Measurements from ENCODE around the gene PROK2.

Gene PROK2

GRCh38 chr3:71786217-71786549, 1.2 kb upstream of the PROK2 start:
- no peak for DNase-seq

- DNase-seq: no peak
Measured at GRCh38 chr3:71785532-71786216, 726 bp upstream of the PROK2 start.

DNA sequence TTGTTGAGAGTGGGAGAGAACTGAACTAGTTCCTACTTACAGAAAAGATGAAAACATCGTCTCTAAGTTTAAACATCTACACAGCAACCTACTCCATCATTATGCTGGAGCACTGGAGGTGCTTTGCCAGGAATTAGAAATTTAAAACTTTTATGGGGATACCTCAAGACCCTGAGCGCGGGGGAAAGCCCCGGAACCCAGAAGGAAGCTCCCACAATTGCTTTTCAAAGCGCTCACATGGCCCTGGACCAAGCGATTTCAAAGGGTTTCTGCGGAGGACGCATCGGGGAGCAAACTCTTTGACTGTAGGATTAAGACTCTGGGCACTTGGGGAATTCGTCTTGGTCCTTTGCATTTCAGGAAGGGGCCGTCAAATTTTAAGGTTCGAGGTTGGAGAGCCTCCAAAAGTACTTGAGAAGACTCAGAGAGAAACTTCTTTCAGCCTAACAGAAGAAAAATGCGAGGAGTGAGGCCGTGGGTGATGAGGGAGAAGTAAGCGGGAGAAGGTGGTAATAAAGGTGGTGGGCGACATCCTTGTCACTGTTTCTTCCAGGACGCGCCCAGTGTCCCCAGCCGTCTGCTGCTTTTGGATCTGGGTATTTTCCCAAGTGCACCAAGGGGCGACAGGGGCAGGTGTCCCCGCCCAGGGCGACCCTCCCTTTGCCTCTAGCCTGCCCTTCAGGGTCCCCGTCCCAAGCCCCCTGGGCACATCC, 591 bp downstream of the PROK2 start:
- peak in 2 of 3 donors; percentile 17 to 31 for DNase-seq

DNA sequence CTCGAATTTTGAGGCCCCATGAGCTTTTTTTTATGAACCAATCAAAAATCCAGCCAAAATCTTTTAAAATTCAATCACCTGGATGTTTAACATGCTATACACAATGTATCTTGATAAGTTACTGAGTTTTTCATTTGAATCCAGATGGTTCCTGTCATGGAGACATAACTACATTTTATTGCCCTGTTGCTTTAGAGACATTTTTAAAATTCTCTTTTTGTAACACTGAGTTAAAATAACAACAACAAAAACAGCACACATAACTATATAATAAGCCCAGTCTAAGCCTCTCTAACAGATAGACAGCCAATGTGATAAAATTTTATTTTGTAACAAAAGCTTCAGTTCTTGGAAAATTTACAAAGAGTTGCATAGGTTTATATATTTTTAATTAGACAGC, 1.8 kb downstream of the PROK2 start:
- DNase-seq: no peak

DNA sequence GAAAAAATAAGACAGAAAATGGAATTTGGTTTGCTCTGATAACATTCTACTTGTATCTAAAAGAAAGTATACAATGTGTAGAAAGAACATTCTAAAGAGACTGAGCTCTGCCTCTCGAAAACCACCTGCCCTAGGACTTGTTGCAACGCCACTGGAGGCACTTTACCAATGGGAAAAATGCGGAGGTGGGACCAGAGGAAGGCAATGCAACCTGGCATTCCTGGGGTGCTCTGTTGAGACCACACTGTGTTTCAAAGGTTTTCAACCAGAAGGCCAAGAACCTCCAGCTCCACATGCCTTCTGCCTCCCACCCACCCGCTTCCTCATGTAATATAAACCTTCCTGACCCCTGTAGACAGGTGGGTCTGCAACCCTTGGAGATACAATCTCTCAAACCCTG, 4.5 kb downstream of the PROK2 start:
- no peak for DNase-seq

DNA sequence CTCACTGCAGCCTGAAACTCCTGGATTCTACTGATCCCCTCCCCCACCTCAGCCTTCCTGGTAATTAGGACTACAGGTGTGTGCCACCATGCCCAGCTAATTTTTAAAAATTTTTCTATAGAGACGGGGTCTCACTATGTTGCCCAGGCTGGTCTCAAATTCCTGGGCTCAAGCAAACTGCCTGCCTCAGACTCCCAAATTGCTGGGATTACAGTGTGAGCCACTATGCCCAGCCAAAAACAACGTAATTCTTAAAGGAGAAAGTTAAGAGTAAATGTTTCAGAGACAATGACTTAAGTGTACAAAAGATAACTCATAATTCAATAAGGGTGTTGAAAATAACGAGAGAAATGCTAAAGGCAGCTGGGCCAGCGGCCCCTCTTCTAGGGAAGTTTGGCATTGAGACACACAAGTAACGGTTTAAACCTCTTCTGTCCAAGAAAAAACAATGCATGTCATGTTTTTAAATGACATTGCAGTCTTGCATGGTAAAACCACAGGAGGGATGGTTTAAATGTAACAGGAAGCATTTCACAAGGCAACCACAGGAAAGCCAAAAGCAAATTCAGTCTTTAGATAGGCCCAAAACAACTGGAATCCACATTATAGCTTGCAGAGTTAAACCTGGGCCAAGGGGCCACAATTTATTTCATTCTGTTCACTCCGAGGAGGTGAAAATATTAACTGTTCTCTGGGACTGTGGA, 5.1 kb downstream of the PROK2 start:
- DNase-seq: peak; percentile 36 to 49 (median 46)

DNA sequence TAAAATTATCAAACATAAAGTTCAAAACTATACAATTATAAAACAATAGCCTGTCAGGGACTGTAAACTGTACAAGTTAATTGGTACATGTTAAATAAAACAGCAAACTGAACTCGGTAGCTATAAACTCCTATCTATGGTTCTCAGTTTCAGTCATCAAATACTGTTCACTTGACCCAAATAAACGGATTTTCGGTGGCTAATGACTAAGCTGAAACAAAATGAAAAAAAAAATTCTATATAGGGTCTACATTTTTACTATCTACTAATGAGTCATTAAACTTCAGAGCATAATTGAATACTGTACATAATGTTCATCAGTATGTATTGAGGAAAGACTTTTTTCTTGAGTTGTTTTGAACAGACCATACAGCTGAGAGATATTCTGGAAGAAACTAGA, 6.6 kb downstream of the PROK2 start:
- DNase-seq: no peak

DNA sequence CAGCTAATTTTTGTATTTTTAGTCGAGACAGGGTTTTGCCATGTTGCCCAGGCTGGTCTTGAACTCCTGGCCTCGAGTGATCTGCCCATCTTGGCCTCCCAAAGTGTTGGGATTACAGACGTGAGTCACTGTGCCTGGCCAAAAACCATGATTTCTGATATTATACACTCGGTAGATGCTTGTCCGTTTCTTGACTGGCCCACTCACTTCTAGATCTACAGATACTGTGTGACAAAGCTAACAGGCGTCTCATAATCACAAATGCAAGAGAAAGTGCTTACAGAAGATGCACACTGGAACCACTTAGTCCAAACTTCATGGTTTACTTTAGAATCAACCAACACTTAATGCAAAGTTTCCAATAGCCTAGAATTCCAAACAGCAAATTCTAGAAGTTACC, 8.4 kb downstream of the PROK2 start:
- no peak for DNase-seq

GRCh38 chr3:71771884-71772283, 13.1 kb downstream of the PROK2 start:
- no peak for DNase-seq

DNA sequence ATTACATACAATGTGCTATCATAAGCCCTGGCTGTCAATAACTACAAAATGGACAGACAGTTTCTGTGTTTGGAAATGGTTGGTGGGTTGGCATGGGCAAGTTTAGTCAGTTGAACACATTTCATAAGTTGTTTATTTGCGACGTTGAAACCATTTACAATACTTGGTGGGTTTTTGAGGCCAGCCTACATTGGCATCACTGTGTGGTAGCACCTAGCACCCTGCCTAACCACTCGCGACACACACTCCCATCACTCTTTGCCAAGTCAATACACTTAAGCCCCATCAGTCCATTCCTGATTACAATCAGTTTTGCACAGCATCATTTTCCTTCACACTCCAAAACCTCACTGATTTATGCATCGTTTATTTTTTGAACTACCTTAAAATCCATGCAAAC, 13.8 kb downstream of the PROK2 start:
- no peak for DNase-seq

- DNase-seq: peak in 1 of 3 donors; percentile 17
Measured at GRCh38 chr3:71763426-71763825, 21.5 kb downstream of the PROK2 start.

DNA sequence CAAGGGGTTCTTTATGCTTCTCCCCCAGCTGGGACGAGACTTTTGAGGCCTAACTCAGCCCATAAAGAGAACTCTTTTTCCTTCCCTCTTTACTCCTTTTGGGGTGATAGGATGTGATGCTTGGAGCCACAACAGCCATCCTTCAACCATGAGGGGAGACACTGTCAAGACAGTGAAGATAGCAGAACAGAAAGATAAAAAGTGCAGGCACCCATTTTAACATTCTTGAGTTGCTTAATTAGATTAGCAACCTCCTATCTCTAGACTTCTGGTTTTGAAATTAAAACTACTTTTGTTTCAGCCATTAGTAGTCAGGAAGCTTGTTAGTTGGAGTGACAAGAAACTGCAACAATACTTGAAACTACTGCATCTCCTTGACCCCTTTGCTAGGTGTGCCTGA, 24.8 kb downstream of the PROK2 start:
- no peak for DNase-seq

GRCh38 chr3:71759401-71759800, 25.5 kb downstream of the PROK2 start:
- peak; percentile 59 to 76 (median 70) for DNase-seq

DNA sequence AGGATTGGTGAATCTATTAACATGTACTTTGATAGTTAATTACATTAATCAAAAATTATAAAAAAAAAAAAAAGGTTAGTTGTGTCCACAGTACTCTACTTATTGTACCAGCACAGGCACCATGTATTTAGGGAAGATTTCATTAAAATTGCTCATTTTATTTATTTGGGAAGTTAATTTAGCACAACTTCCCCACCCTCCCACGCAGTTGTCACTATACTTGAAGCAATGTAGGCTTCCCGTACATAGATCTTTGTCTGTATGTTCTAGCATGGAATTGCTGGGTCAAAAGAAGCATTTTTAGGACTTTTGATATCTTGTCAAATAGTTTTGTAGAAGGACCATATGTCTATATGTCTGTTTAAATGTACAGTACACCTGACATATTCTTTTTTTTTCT, 26.9 kb downstream of the PROK2 start:
- peak in 2 of 3 donors; percentile 61 to 64 for DNase-seq

- peak in 1 of 3 donors; percentile 26 for DNase-seq
Measured at GRCh38 chr3:71754610-71755253, 30.2 kb downstream of the PROK2 start.

GRCh38 chr3:71753701-71754609, 31.0 kb downstream of the PROK2 start, which contains the start of gene GPR27:
Gene GPR27 (plus strand): TSS chr3:71753855. CDS start chr3:71754050, 195 bp downstream.
- DNase-seq: peak; percentile 35 to 73 (median 56)

DNA sequence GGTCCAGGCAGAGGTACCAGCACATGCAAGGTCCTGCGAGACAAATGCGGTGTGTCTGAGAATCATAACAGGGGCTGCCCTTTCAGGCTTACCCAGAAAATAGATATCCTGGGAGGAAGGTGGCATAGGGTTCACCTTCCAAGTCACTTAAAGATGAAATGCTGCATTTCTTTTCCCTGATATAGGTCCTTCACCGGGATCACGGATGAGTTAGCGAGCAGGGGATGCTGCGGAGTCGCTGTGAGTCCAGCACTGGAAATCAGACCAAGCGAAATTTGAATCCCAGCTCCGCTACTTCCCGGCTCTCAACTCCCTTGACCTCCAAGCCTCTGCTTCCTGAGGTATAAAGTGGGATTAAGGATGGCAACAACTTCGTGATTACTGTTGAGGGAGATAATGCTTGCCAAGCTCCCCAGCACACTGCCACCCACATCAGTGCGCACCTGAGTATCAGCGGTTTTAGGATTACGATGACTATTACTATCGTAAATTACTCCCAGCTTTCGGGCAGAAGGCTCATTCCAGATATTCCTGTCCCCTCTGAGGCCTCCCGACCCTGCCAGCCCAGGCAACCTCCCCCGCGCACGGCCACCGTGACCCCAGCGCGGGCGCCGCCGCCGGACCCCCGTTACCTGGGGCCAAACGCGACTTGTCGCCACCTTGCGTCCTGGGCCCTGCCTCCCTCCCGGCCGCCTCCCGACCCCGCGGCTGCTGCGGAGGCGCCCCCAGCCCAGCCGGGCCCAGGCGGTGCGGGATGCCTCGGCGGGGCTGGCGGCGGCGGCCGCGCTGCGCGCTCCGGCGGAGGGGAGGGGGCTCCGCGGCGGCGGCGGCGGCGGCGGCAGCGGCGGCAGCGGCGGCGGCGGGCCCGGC, 31.9 kb downstream of the PROK2 start:
- no peak for DNase-seq

- no peak for DNase-seq
Measured at GRCh38 chr3:71751602-71752001, 33.3 kb downstream of the PROK2 start.

- DNase-seq: no peak
Measured at GRCh38 chr3:71744738-71745137, 40.2 kb downstream of the PROK2 start.

GRCh38 chr3:71742621-71743020, 42.3 kb downstream of the PROK2 start:
- DNase-seq: no peak

- DNase-seq: no peak
Measured at GRCh38 chr3:71734881-71735280, 50.1 kb downstream of the PROK2 start.
